HEK293T (cell line): Measurements from ENCODE around the gene ZIC4.

ENCODE experiments used
- ARNT ChIP-seq: fragments of 450-650 bp; IDR thresholded peaks from 2 replicates; pipeline ENCODE4 v1.6.1; 2017; ENCODE audit warnings: mild to moderate bottlenecking
- BHLHE40 ChIP-seq: fragments of 450-650 bp; IDR thresholded peaks from 2 replicates; pipeline ENCODE4 v1.6.1; 2016; ENCODE audit warnings: mild to moderate bottlenecking, moderate library complexity, borderline replicate concordance
- ELF4 ChIP-seq: fragments of 450-650 bp; IDR thresholded peaks from 2 replicates; pipeline ENCODE4 v1.6.1; 2017; ENCODE audit warnings: antibody characterized with exemption
- FOXK2 ChIP-seq: fragments of 450-650 bp; IDR thresholded peaks from 2 replicates; pipeline ENCODE4 v1.6.1; 2016; ENCODE audit warnings: mild to moderate bottlenecking
- FOXM1 ChIP-seq: fragments of 450-650 bp; IDR thresholded peaks from 2 replicates; pipeline ENCODE4 v1.6.1; 2017; ENCODE audit warnings: mild to moderate bottlenecking, borderline replicate concordance
- HDGF ChIP-seq: fragments of 450-650 bp; IDR thresholded peaks from 2 replicates; pipeline ENCODE4 v1.6.1; 2017; ENCODE audit warnings: antibody characterized with exemption, borderline replicate concordance
- SP1 ChIP-seq: fragments of 450-650 bp; IDR thresholded peaks from 2 replicates; pipeline ENCODE4 v1.6.1; 2017
- ZNF384 ChIP-seq: fragments of 450-650 bp; IDR thresholded peaks from 2 replicates; pipeline ENCODE4 v1.6.1; 2016
- TF ChIP-seq, protein P1 (sequence below): fragments of 450-650 bp; IDR thresholded peaks from 2 replicates; pipeline ENCODE4 v1.6.1; 2016

DNA sequence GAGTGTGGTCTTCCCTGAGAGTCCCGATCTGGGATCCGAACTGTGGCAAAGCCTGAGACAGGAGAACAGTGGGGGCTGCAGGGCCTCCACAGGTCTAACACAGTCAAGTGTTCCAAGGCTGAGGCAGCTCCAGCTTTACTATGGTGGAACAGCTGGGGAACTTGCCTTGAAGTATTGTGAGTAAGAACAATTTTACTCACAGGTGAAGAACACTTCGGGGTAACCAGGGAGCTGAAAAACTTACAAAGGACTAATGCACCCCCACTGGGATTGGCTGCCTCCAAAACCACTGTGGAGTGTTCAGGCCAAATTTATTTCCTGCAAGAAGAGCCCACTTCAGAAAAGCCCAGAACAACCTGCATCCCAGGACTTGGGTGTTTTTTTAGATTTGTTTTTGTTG is 25.4 kb downstream of the ZIC4 start:
- TF ChIP-seq ELF4 (no peak), BHLHE40 (no peak), HDGF (no peak), SP1 (no peak), ZNF384 (no peak), ARNT (no peak), FOXM1 (no peak), FOXK2 (no peak)
- TF ChIP-seq, protein P1, sequence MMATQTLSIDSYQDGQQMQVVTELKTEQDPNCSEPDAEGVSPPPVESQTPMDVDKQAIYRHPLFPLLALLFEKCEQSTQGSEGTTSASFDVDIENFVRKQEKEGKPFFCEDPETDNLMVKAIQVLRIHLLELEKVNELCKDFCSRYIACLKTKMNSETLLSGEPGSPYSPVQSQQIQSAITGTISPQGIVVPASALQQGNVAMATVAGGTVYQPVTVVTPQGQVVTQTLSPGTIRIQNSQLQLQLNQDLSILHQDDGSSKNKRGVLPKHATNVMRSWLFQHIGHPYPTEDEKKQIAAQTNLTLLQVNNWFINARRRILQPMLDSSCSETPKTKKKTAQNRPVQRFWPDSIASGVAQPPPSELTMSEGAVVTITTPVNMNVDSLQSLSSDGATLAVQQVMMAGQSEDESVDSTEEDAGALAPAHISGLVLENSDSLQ, result no peak
